Neural progenitor cell (in vitro differentiated cells): ENCODE results near the gene LRP1B. TPM values are rescaled to one million over a fixed set of nuclear protein-coding genes. Genes with fewer than 3 reads are reported as not detected.

Source experiments
- DNase-seq: peaks from one replicate; pipeline ENCODE4 v3.0.0-alpha.2; 2016; ENCODE audit warnings: low spot score
- H2AFZ ChIP-seq: fragments of 200-600 bp; sonication (generic); replicated peaks from 2 replicates; pipeline ENCODE4 v1.6.1; 2016; ENCODE audit warnings: antibody characterized with exemption
- H3F3A ChIP-seq: fragments of 200-600 bp; sonication (generic); 2 replicates; pipeline ENCODE4 v1.6.1; 2016; ENCODE audit warnings: antibody characterized with exemption, low read depth
- H3K27ac ChIP-seq: fragments of 200-600 bp; sonication (generic); 2 replicates; pipeline ENCODE4 v1.5.1; 2016; ENCODE audit warnings: mild to moderate bottlenecking
- H3K27me3 ChIP-seq: fragments of 200-600 bp; sonication (generic); 2 replicates; pipeline ENCODE4 v1.6.1; 2016; ENCODE audit warnings: mild to moderate bottlenecking, moderate library complexity
- H3K36me3 ChIP-seq: fragments of 200-600 bp; sonication (generic); 2 replicates; pipeline ENCODE4 v1.5.1; 2016
- H3K4me1 ChIP-seq: fragments of 200-600 bp; sonication (generic); 2 replicates; pipeline ENCODE4 v1.6.1; 2016; ENCODE audit warnings: mixed run types
- H3K4me2 ChIP-seq: fragments of 200-600 bp; sonication (generic); 2 replicates; pipeline ENCODE4 v1.6.1; 2016
- H3K4me3 ChIP-seq: fragments of 200-600 bp; sonication (generic); 2 replicates; pipeline ENCODE4 v1.5.1; 2016
- H3K79me2 ChIP-seq: fragments of 200-600 bp; sonication (generic); 2 replicates; pipeline ENCODE4 v1.6.1; 2016; ENCODE audit warnings: low read depth
- H3K9ac ChIP-seq: fragments of 200-600 bp; sonication (generic); 2 replicates; pipeline ENCODE4 v1.6.1; 2016
- H3K9me3 ChIP-seq: fragments of 200-600 bp; sonication (generic); 2 replicates; pipeline ENCODE4 v1.5.1; 2016; ENCODE audit warnings: low read depth
- H4K20me1 ChIP-seq: fragments of 200-600 bp; sonication (generic); 2 replicates; pipeline ENCODE4 v1.6.1; 2016; ENCODE audit warnings: low read depth
- H3K27ac Mint-ChIP-seq: 3 replicates; pipeline ENCODE4 v1.8.0; 2021; ENCODE audit warnings: mixed read lengths
- H3K27me3 Mint-ChIP-seq: 2 replicates; pipeline ENCODE4 v1.8.0; 2022; ENCODE audit warnings: low read depth, mild to moderate bottlenecking, inconsistent platforms, moderate library complexity, mixed read lengths; ENCODE audit not compliant: insufficient read depth
- H3K36me3 Mint-ChIP-seq: 3 replicates; pipeline ENCODE4 v1.8.0; 2021; ENCODE audit warnings: mixed read lengths
- H3K4me1 Mint-ChIP-seq: 3 replicates; pipeline ENCODE4 v1.8.0; 2021; ENCODE audit warnings: mixed read lengths
- H3K4me3 Mint-ChIP-seq: 3 replicates; pipeline ENCODE4 v1.8.0; 2021; ENCODE audit warnings: mild to moderate bottlenecking, moderate library complexity, mixed read lengths
- H3K9me3 Mint-ChIP-seq: 3 replicates; pipeline ENCODE4 v1.8.0; 2020; ENCODE audit warnings: mixed read lengths
- CTCF ChIP-seq: fragments of 200-600 bp; sonication (generic); IDR thresholded peaks from 2 replicates; pipeline ENCODE4 v1.5.1; 2017; ENCODE audit warnings: antibody characterized with exemption, mild to moderate bottlenecking
- EZH2 ChIP-seq: fragments of 200-600 bp; sonication (generic); IDR thresholded peaks from 2 replicates; pipeline ENCODE4 v1.6.1; 2017; ENCODE audit warnings: antibody characterized with exemption, mild to moderate bottlenecking, moderate library complexity
- EZH2phosphoT487 ChIP-seq: fragments of 200-600 bp; sonication (generic); IDR thresholded peaks from 2 replicates; pipeline ENCODE4 v1.6.1; 2017; ENCODE audit warnings: antibody characterized with exemption
- total RNA-seq: library from RNA; depleted of rRNA; stranded (reverse); fragments of >200 nt; gene quantifications from 2 replicates; pipeline ENCODE4 v1.2.3, GENCODE V29; 2015; ENCODE audit warnings: low replicate concordance

The LRP1B gene
- total RNA-seq, 1 donor from 2014 or later, result not detected

- Mint-ChIP-seq H3K36me3 (no peaks in the 10 kb centered on the region), H3K4me1 (no peaks in the 10 kb centered on the region), H3K9me3 (no peaks in the 10 kb centered on the region), H3K27ac (no peak overlapping the region), H3K27me3 (no peaks in the 10 kb centered on the region), H3K4me3 (no peak overlapping the region)
- no peaks in the 10 kb centered on the region for H4K20me1 ChIP-seq
- H3K27ac ChIP-seq, result no peak overlapping the region
- H3K4me2 ChIP-seq, result no peak overlapping the region
- H3K4me1 ChIP-seq, result no peaks in the 10 kb centered on the region
- H3K27me3 ChIP-seq, result no peaks in the 10 kb centered on the region
- no peak for TF ChIP-seq CTCF
- no peaks in the 10 kb centered on the region for H3F3A ChIP-seq
- no peak overlapping the region for H3K9ac ChIP-seq
- no peak overlapping the region for H2AFZ ChIP-seq
- H3K79me2 ChIP-seq, result no peaks in the 10 kb centered on the region
- no peak for DNase-seq
- H3K9me3 ChIP-seq, result no peaks in the 10 kb centered on the region
- H3K36me3 ChIP-seq, result no peaks in the 10 kb centered on the region
- H3K4me3 ChIP-seq, result no peak overlapping the region
These were observed 601.2 kb downstream of the LRP1B start for GRCh38 chr2:141529659-141530058.

GRCh38 chr2:141528990-141529389 lies 601.8 kb downstream of the LRP1B start:
- no peak overlapping the region for H3K4me2 ChIP-seq
- no peak overlapping the region for H3K4me3 Mint-ChIP-seq

GRCh38 chr2:141526760-141527159 lies 604.1 kb downstream of the LRP1B start:
- H3F3A ChIP-seq, result no peaks in the 10 kb centered on the region
- no peak overlapping the region for H3K27ac Mint-ChIP-seq
- no peak overlapping the region for H2AFZ ChIP-seq
- no peaks in the 10 kb centered on the region for H3K9me3 Mint-ChIP-seq
- no peak overlapping the region for H3K4me2 ChIP-seq
- no peak for DNase-seq
- no peak overlapping the region for H3K27ac ChIP-seq
- H3K4me1 Mint-ChIP-seq, result no peaks in the 10 kb centered on the region
- H3K4me3 Mint-ChIP-seq, result no peak overlapping the region
- no peaks in the 10 kb centered on the region for H3K9me3 ChIP-seq
- H3K79me2 ChIP-seq, result no peaks in the 10 kb centered on the region
- no peak overlapping the region for H3K4me3 ChIP-seq
- H3K36me3 Mint-ChIP-seq, result no peaks in the 10 kb centered on the region
- H4K20me1 ChIP-seq, result no peaks in the 10 kb centered on the region
- TF ChIP-seq EZH2phosphoT487 (no peak), EZH2 (no peak), CTCF (no peak)
- H3K27me3 Mint-ChIP-seq, result no peaks in the 10 kb centered on the region
- H3K9ac ChIP-seq, result no peak overlapping the region
- H3K36me3 ChIP-seq, result no peaks in the 10 kb centered on the region
- H3K27me3 ChIP-seq, result no peaks in the 10 kb centered on the region
- no peaks in the 10 kb centered on the region for H3K4me1 ChIP-seq

More at GRCh38 chr2:141528990-141529389, 601.8 kb downstream of the LRP1B start:
- Histone ChIP-seq H3K9me3 (no peaks in the 10 kb centered on the region), H3K27me3 (no peaks in the 10 kb centered on the region), H2AFZ (no peak overlapping the region), H3K36me3 (no peaks in the 10 kb centered on the region), H3K4me3 (no peak overlapping the region), H3F3A (no peaks in the 10 kb centered on the region), H3K9ac (no peak overlapping the region), H3K79me2 (no peaks in the 10 kb centered on the region), H3K27ac (no peak overlapping the region), H3K4me1 (no peaks in the 10 kb centered on the region), H4K20me1 (no peaks in the 10 kb centered on the region)
- no peaks in the 10 kb centered on the region for H3K36me3 Mint-ChIP-seq
- no peak overlapping the region for H3K27ac Mint-ChIP-seq
- no peak for DNase-seq
- H3K9me3 Mint-ChIP-seq, result no peaks in the 10 kb centered on the region
- no peak for TF ChIP-seq EZH2phosphoT487
- TF ChIP-seq EZH2, result no peak
- TF ChIP-seq CTCF, result no peak
- H3K27me3 Mint-ChIP-seq, result no peaks in the 10 kb centered on the region
- H3K4me1 Mint-ChIP-seq, result no peaks in the 10 kb centered on the region

GRCh38 chr2:141524777-141525176 lies 606.0 kb downstream of the LRP1B start:
- H3K4me3 Mint-ChIP-seq, result no peak overlapping the region
- H3K36me3 ChIP-seq, result no peaks in the 10 kb centered on the region
- no peak overlapping the region for H3K27ac ChIP-seq
- TF ChIP-seq EZH2phosphoT487, result no peak
- no peak for TF ChIP-seq EZH2
- TF ChIP-seq CTCF, result no peak
- H3K4me1 ChIP-seq, result no peaks in the 10 kb centered on the region
- H3F3A ChIP-seq, result no peaks in the 10 kb centered on the region
- H3K36me3 Mint-ChIP-seq, result no peaks in the 10 kb centered on the region
- H3K4me1 Mint-ChIP-seq, result no peaks in the 10 kb centered on the region
- no peak overlapping the region for H3K27ac Mint-ChIP-seq
- H3K4me3 ChIP-seq, result no peak overlapping the region
- H3K27me3 ChIP-seq, result no peaks in the 10 kb centered on the region
- H4K20me1 ChIP-seq, result no peaks in the 10 kb centered on the region
- H3K79me2 ChIP-seq, result no peaks in the 10 kb centered on the region
- no peak overlapping the region for H3K4me2 ChIP-seq
- no peak overlapping the region for H3K9ac ChIP-seq
- H3K27me3 Mint-ChIP-seq, result no peaks in the 10 kb centered on the region
- DNase-seq, result no peak
- H3K9me3 Mint-ChIP-seq, result no peaks in the 10 kb centered on the region
- H3K9me3 ChIP-seq, result no peaks in the 10 kb centered on the region
- H2AFZ ChIP-seq, result no peak overlapping the region
